Suprapubic skin (tissue), 4 donors: Measurements from ENCODE around the gene FSTL4. TPM values are rescaled to one million over a fixed set of nuclear protein-coding genes. Genes with fewer than 3 reads are reported as not detected.

Source experiments
- DNase-seq, 2 donors: peaks; one replicate each; pipeline ENCODE4 v3.0.0-alpha.2; 2019; ENCODE audit warnings: low spot score in 2 of 2
- H3K27ac ChIP-seq: fragments of 200-600 bp; sonication (generic); one replicate; pipeline ENCODE4 v1.5.1; 2019
- H3K27me3 ChIP-seq: fragments of 200-600 bp; sonication (generic); one replicate; pipeline ENCODE4 v1.5.1; 2019
- H3K36me3 ChIP-seq: fragments of 200-600 bp; sonication (generic); one replicate; pipeline ENCODE4 v1.5.1; 2019
- H3K4me1 ChIP-seq: fragments of 200-600 bp; sonication (generic); one replicate; pipeline ENCODE4 v1.5.1; 2019
- H3K4me3 ChIP-seq: fragments of 200-600 bp; sonication (generic); one replicate; pipeline ENCODE4 v1.5.1; 2019; ENCODE audit warnings: mild to moderate bottlenecking
- H3K9me3 ChIP-seq: fragments of 200-600 bp; sonication (generic); one replicate; pipeline ENCODE4 v1.5.1; 2019
- CTCF ChIP-seq, 2 donors: fragments of 200-600 bp in 1 of 2; fragments of 450-650 bp in 1 of 2; sonication (generic) in 1 of 2; IDR thresholded peaks; one replicate each; pipeline ENCODE4 v1.5.1; 2016 to 2019; ENCODE audit warnings: antibody characterized with exemption in 2 of 2, mild to moderate bottlenecking in 1 of 2, moderate library complexity in 1 of 2
- EP300 ChIP-seq: sonication (generic); formaldehyde crosslinking; IDR thresholded peaks from one replicate; pipeline ENCODE4 v1.6.1; 2017; ENCODE audit warnings: antibody characterized with exemption
- POLR2A ChIP-seq, 2 donors: fragments of 450-650 bp; IDR thresholded peaks; one replicate each; pipeline ENCODE4 v1.6.1; 2017; ENCODE audit warnings: antibody characterized with exemption in 2 of 2, mild to moderate bottlenecking in 2 of 2, moderate library complexity in 2 of 2
- POLR2AphosphoS5 ChIP-seq, 3 donors: sonication (generic); formaldehyde crosslinking; IDR thresholded peaks; one replicate each; pipeline ENCODE4 v1.6.1; 2017; ENCODE audit warnings: antibody characterized with exemption in 3 of 3
- WGBS: methylation state at CpG from one replicate; pipeline ENCODE4 v1.1.5; 2018; 5-methylcytosine and 5-hydroxymethylcytosine counted together
- total RNA-seq, 4 donors: library from RNA; depleted of rRNA; stranded (reverse); fragments of >200 nt; gene quantifications; one replicate each; pipeline ENCODE4 v1.1.0, GENCODE V29; 2016

Gene FSTL4
- total RNA-seq, 4 donors from 2014 or later = 2.3 to 6.4 (median 5.8) TPM

GRCh38 chr5:133202066-133202665, 410.2 kb downstream of the FSTL4 start:
- Histone ChIP-seq H3K4me1 (no peaks in the 10 kb centered on the region), H3K27ac (no peak overlapping the region), H3K27me3 (no peaks in the 10 kb centered on the region), H3K4me3 (no peak overlapping the region), H3K36me3 (no peaks in the 10 kb centered on the region), H3K9me3 (no peaks in the 10 kb centered on the region)
- no peak for TF ChIP-seq POLR2A (IDR thresholded peaks at IDR 0.05)
- TF ChIP-seq POLR2AphosphoS5 (IDR thresholded peaks at IDR 0.05) = no peak
- no peak for TF ChIP-seq CTCF (IDR thresholded peaks at IDR 0.05)
- TF ChIP-seq EP300 = no peak
- WGBS = 96% methylated on average over 8 of the region's 8 CpGs
- no peak for DNase-seq

- Histone ChIP-seq H3K4me1 (no peaks in the 10 kb centered on the region), H3K27me3 (no peaks in the 10 kb centered on the region), H3K4me3 (no peak overlapping the region), H3K36me3 (no peaks in the 10 kb centered on the region), H3K9me3 (no peaks in the 10 kb centered on the region), H3K27ac (no peak overlapping the region)
- no peak for DNase-seq
- WGBS = 100% methylated on average over 1 of the region's 1 CpG
- TF ChIP-seq EP300 (no peak), CTCF (IDR thresholded peaks at IDR 0.05) (no peak), POLR2A (IDR thresholded peaks at IDR 0.05) (no peak), POLR2AphosphoS5 (IDR thresholded peaks at IDR 0.05) (no peak)
Observed at GRCh38 chr5:133201310-133201709, 411.0 kb downstream of the FSTL4 start.

DNA sequence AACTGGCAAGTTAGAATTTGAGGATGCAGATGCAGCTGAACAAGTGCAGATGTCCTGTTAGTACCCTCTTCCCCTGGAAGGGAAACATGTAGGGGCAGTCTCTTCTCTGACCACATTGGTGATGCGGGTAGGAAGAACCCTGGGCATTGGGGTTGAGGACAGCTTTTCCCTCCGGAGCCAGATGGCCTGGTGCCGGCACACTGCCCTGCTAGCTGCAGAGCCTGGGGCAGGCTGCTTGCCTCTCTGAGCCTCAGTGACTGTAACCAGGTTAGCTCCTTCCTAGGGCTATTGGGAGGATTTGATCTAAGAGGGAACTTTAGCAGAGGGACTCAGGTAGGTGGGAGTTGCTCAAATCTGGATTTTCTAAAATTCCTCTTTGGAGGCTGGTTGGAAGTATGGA, 412.1 kb downstream of the FSTL4 start:
- no peaks in the 10 kb centered on the region for H3K36me3 ChIP-seq
- H3K27me3 ChIP-seq = no peaks in the 10 kb centered on the region
- no peak for TF ChIP-seq EP300
- TF ChIP-seq POLR2A (IDR thresholded peaks at IDR 0.05) = no peak
- no peak for TF ChIP-seq POLR2AphosphoS5 (IDR thresholded peaks at IDR 0.05)
- TF ChIP-seq CTCF (IDR thresholded peaks at IDR 0.05) = no peak
- H3K27ac ChIP-seq = no peak overlapping the region
- H3K4me1 ChIP-seq = no peaks in the 10 kb centered on the region
- WGBS = 88% methylated on average over 3 of the region's 3 CpGs
- no peak overlapping the region for H3K4me3 ChIP-seq
- H3K9me3 ChIP-seq = no peaks in the 10 kb centered on the region
- no peak for DNase-seq

DNA sequence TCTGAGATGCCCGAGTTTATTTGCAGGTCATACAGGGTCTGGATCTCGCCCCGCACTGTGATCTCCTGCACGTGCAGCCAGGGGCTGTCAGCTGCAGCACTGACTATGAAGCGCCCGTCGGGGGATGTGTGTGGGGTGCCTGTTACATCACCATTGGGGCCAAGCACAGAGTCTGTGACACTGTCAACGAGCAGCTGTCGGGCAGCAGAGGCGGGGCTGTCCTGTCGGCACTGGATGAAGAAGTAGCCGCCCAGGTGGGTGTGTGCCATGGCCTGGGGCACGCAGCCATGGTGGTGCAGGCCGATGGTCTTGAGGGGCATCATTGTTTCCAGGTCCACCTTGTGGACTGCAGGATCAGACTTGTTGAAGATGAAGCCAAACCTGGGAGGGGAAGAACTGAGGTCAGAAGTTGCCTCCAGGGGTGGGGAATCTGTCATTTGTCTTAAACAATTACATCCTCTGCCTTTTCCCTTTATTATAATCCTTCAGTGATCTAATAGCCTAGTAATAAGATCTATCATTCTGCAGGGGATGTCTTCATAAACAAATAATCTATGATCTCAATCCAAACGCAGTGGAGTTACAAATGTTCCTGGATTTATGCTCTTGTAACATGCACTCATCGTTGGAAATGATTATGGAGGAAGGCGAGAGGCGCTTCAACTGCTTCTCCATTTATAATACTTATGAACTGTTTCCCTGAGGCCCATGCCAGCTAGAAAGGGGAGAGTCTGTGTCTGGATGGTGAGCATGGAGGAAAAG, 412.7 kb downstream of the FSTL4 start:
- no peak for DNase-seq
- WGBS = 67% methylated on average over 15 of the region's 18 CpGs
- Histone ChIP-seq H3K27ac (no peak overlapping the region), H3K27me3 (no peaks in the 10 kb centered on the region), H3K4me3 (no peak overlapping the region), H3K9me3 (no peaks in the 10 kb centered on the region), H3K36me3 (no peaks in the 10 kb centered on the region), H3K4me1 (no peaks in the 10 kb centered on the region)
- no peak for TF ChIP-seq EP300
- TF ChIP-seq CTCF (IDR thresholded peaks at IDR 0.05) = no peak
- TF ChIP-seq POLR2AphosphoS5 (IDR thresholded peaks at IDR 0.05) = no peak
- TF ChIP-seq POLR2A (IDR thresholded peaks at IDR 0.05) = no peak

- TF ChIP-seq EP300 (no peak), POLR2A (IDR thresholded peaks at IDR 0.05) (no peak), CTCF (IDR thresholded peaks at IDR 0.05) (no peak), POLR2AphosphoS5 (IDR thresholded peaks at IDR 0.05) (no peak)
- no peak for DNase-seq
- H3K27me3 ChIP-seq = no peaks in the 10 kb centered on the region
- no peak overlapping the region for H3K27ac ChIP-seq
- WGBS = 88% methylated on average over 12 of the region's 12 CpGs
- H3K4me1 ChIP-seq = no peaks in the 10 kb centered on the region
- H3K36me3 ChIP-seq = no peaks in the 10 kb centered on the region
- no peaks in the 10 kb centered on the region for H3K9me3 ChIP-seq
- no peak overlapping the region for H3K4me3 ChIP-seq
Observed at GRCh38 chr5:133198511-133198910, 413.8 kb downstream of the FSTL4 start.
